ENCODE data around the gene CNGB1.
"Not testable (repeated sequence)": the region's sequence is repeated elsewhere in the genome, so short reads cannot be mapped to it uniquely, and the experiment has no call there.

Gene CNGB1

GRCh38 chr16:57920215-57920879, 50.6 kb downstream of the CNGB1 start:
- TF ChIP-seq CTCF (IDR thresholded peaks at IDR 0.05; ENCODE audit: control extremely low read depth, extremely low read depth, low read depth, missing control alignments): no peak
- POLR2A ChIA-PET: no interaction called here
- no peak for DNase-seq (ENCODE audit: extremely low spot score)
- CTCF ChIA-PET: interaction anchor here (1.1 to 1.3 kb wide), 2 partner anchors 20 to 81 kb away, joined by 3 to 4 read pairs; partner anchors contain the start of genes USB1 and ZNF319

- no peak for TF ChIP-seq CTCF (IDR thresholded peaks at IDR 0.05; ENCODE audit: control extremely low read depth, extremely low read depth, low read depth, missing control alignments)
These were observed 51.9 kb downstream of the CNGB1 start for GRCh38 chr16:57918994-57919393.

GRCh38 chr16:57918444-57918843, 52.5 kb downstream of the CNGB1 start:
- CTCF ChIA-PET: no interaction called here
- no peak for DNase-seq (ENCODE audit: extremely low spot score)
- POLR2A ChIA-PET: no interaction called here
- no peak for TF ChIP-seq CTCF (IDR thresholded peaks at IDR 0.05; ENCODE audit: control extremely low read depth, extremely low read depth, low read depth, missing control alignments)

More at GRCh38 chr16:57918994-57919393, 51.9 kb downstream of the CNGB1 start:
- CTCF ChIA-PET: no interaction called here
- DNase-seq (ENCODE audit: extremely low spot score): no peak
- POLR2A ChIA-PET: no interaction called here

GRCh38 chr16:57917929-57918328, 53.0 kb downstream of the CNGB1 start:
- CTCF ChIA-PET; POLR2A ChIA-PET; DNase-seq (ENCODE audit: extremely low spot score): not testable (repeated sequence)

- DNase-seq (ENCODE audit: extremely low spot score); CTCF ChIA-PET; POLR2A ChIA-PET: not testable (repeated sequence)
These were observed 53.4 kb downstream of the CNGB1 start for GRCh38 chr16:57917489-57917888.

- CTCF ChIA-PET: no interaction called here
- no peak for DNase-seq (ENCODE audit: extremely low spot score)
- POLR2A ChIA-PET: no interaction called here
- no peak for TF ChIP-seq CTCF (IDR thresholded peaks at IDR 0.05; ENCODE audit: control extremely low read depth, extremely low read depth, low read depth, missing control alignments)
These were observed 54.0 kb downstream of the CNGB1 start for GRCh38 chr16:57916735-57917438.

- no peak for TF ChIP-seq CTCF (IDR thresholded peaks at IDR 0.05; ENCODE audit: control extremely low read depth, extremely low read depth, low read depth, missing control alignments)
- DNase-seq (ENCODE audit: extremely low spot score): no peak
- ChIA-PET POLR2A (no interaction called here), CTCF (no interaction called here)
These were observed 55.0 kb downstream of the CNGB1 start for GRCh38 chr16:57915811-57916488.

Data from GM10248 (cell line).